KOPT-K1 (cell line): Measurements from ENCODE around the gene CITED1.
"Not testable (repeated sequence)": the region's sequence is repeated elsewhere in the genome, so short reads cannot be mapped to it uniquely, and the experiment has no call there.

Experiments used
- H3K27ac ChIP-seq: fragments of 200-600 bp; sonication (generic); 2 replicates; pipeline ENCODE4 v1.5.1; 2016; ENCODE audit warnings: antibody characterized with exemption, mild to moderate bottlenecking, low read depth, low read length; ENCODE audit not compliant: poor library complexity, severe bottlenecking
- H3K36me3 ChIP-seq: fragments of 200-600 bp; sonication (generic); 2 replicates; pipeline ENCODE4 v1.5.1; 2017; ENCODE audit warnings: antibody characterized with exemption, mild to moderate bottlenecking, low read length, moderate library complexity; ENCODE audit not compliant: insufficient read depth
- H3K9me3 ChIP-seq: fragments of 200-600 bp; sonication (generic); 2 replicates; pipeline ENCODE4 v1.5.1; 2017; ENCODE audit warnings: antibody characterized with exemption, low read length, mild to moderate bottlenecking; ENCODE audit not compliant: insufficient read depth, poor library complexity, severe bottlenecking

CITED1 gene, protein sequence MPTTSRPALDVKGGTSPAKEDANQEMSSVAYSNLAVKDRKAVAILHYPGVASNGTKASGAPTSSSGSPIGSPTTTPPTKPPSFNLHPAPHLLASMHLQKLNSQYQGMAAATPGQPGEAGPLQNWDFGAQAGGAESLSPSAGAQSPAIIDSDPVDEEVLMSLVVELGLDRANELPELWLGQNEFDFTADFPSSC

GRCh38 chrX:72305286-72306084 is at the start of gene CITED1:
Gene CITED1, minus strand, starts transcription at chrX:72305914. Its CDS starts 3,045 bp downstream, at chrX:72302869.
- Histone ChIP-seq H3K36me3 (no peaks in the 10 kb centered on the region), H3K27ac (no peak within 1 kb of the TSS)

GRCh38 chrX:72352786-72353185 is 47.1 kb upstream of the CITED1 start:
- H3K36me3 ChIP-seq: no peaks in the 10 kb centered on the region; the same call in 1 of the 2 replicates
- H3K27ac ChIP-seq: no peak overlapping the region
- no peaks in the 10 kb centered on the region for H3K9me3 ChIP-seq

More at GRCh38 chrX:72305286-72306084, at the start of gene CITED1:
- H3K9me3 ChIP-seq: no peaks in the 10 kb centered on the region

DNA sequence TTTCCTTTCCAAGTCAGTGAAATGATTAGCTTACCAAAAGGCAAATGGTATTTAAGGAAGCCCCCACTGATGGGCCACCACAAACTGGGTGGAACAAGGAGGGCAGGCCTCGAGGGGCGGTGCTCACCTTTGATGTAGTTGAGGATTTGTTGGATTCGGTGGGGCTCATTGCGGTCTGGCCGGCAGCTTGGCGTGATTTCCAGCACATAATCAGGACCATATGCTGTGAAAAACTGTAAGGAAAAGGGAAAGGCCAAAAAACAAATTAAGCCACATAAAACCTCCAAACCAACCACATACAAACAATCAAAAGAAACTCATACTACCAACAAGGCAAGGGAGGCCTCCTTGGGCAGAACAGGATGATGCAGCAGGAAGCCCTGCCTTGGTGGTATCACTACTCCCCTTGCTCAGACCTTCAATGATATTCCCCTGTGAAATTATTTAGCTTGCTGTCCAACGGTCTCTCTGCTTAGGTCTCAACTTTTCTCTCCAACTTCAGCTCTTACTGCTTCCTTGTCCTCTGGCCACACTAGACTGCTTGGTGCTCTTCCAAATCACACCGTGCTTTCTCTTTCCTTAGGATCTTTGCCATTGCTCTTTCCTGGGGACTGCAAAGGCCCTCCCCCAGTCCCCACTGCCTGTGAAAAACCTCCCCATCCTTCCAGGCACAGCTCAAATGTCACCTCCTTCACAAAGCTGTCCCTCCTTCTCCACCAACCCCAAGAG is 46.1 kb upstream of the CITED1 start:
- Histone ChIP-seq H3K9me3 (no peaks in the 10 kb centered on the region), H3K27ac (no peak overlapping the region), H3K36me3 (no peaks in the 10 kb centered on the region; the same call in 1 of the 2 replicates)

DNA sequence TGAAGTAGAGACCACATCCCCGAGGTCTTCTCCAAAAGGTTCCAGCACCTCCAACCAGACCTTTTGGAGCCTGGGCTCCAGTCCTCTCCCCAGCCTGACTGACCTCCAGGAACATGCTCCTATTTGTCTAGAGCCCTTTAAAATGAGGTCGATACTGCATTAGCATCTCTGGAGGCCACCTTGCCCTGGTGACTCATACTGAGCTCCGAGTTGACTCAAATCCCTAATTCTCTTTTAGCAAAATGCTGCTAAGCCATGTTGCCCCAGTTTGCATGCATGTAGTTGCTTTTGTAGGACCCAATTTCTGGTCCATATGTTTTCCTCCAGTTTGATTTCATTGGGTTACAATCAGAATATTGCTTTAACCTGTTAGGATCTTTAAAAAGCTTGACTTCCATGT is 43.5 kb upstream of the CITED1 start:
- Histone ChIP-seq H3K36me3 (no peaks in the 10 kb centered on the region; the same call in 1 of the 2 replicates), H3K27ac (no peak overlapping the region), H3K9me3 (no peaks in the 10 kb centered on the region)

- Histone ChIP-seq H3K9me3 (no peaks in the 10 kb centered on the region), H3K27ac (no peak overlapping the region), H3K36me3 (no peaks in the 10 kb centered on the region; the same call in 1 of the 2 replicates)
Measured at GRCh38 chrX:72348247-72348979, 42.7 kb upstream of the CITED1 start.

GRCh38 chrX:72347366-72347765 is 41.7 kb upstream of the CITED1 start:
- no peak overlapping the region for H3K27ac ChIP-seq
- H3K36me3 ChIP-seq: no peaks in the 10 kb centered on the region; the same call in 1 of the 2 replicates
- no peaks in the 10 kb centered on the region for H3K9me3 ChIP-seq

DNA sequence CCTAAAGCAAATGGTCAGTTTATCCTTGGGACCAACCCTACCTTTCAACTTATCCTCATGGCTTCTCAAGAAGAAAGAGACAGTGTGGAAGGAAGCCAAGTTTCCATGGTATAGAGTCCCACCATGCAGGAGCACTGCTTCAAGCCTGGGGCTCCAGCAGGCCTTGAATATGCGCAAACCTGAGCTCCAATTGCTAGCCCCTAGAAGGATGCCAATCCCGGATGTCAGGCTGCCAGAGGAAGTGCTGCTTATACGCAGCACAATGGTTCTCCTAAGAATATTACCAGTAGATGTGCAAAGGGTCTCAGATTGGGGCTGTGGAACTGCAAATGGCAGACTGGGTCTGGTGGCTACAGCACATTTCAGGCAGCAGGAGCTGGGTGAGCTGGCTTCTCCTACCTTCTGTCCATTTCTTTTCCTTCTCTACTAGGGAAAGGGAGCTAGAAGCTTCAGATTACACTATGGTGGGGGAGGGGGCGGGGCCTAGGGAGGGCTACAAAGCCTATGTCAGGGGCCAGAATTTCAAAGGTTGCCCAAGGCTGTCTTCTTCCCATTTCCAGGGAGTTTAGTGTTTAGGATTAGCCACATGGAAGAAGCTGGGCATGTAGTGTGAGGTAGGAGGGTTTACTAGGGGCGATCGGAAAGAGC is 40.7 kb upstream of the CITED1 start:
- Histone ChIP-seq H3K36me3 (no peaks in the 10 kb centered on the region; the same call in 1 of the 2 replicates), H3K27ac (no peak overlapping the region), H3K9me3 (no peaks in the 10 kb centered on the region)

DNA sequence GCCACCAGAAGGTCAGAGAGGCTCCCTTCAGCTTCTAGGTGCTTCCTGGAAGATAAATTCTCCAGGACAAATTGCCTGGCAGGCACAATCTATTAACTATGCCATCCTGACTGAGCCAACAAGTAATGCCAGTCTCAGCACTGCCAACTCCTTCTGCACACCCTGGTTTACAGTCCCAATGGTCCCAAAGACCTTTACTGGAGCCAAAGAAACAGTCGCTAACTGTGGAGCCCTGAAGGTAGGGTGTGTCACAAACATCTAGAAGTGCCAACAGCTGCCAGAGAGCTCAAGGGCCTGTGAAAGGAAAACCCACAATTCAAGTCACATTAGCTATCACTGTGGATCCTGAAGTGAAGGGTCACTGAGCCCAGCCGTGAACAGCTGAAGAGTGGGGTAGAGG is 34.9 kb upstream of the CITED1 start:
- Histone ChIP-seq H3K27ac (no peak overlapping the region), H3K9me3 (no peaks in the 10 kb centered on the region), H3K36me3 (no peaks in the 10 kb centered on the region)

GRCh38 chrX:72340041-72340440 is 34.3 kb upstream of the CITED1 start:
- Histone ChIP-seq H3K9me3 (no peaks in the 10 kb centered on the region), H3K36me3 (no peaks in the 10 kb centered on the region), H3K27ac (no peak overlapping the region)

DNA sequence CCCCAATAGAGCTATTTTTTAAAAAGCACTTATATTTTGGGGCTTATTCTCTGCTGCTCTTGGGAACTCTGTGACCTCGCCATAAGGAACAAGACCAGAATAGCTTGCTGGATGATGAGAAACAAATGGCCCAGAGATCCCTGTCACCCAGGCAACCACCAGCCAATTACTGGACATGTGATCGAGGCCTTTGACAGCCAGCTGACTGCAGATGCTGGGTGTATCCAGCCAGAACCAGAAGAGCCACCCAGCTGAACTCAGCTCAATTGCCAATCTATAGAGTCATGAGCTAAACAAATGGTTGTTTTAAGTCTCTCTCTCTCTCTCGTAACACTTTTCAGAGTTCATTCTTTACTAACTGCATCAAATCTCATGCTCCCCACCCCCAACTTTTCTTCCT is 24.4 kb upstream of the CITED1 start:
- no peak overlapping the region for H3K27ac ChIP-seq

GRCh38 chrX:72326605-72327300 is 21.0 kb upstream of the CITED1 start:
- Histone ChIP-seq H3K9me3 (no peaks in the 10 kb centered on the region), H3K27ac (no peak overlapping the region), H3K36me3 (no peaks in the 10 kb centered on the region)

More for the DNA sequence above, 24.4 kb upstream of the CITED1 start:
- Histone ChIP-seq H3K36me3 (no peaks in the 10 kb centered on the region), H3K9me3 (no peaks in the 10 kb centered on the region)

- not testable (repeated sequence) for H3K27ac ChIP-seq, H3K36me3 ChIP-seq, H3K9me3 ChIP-seq
Measured at GRCh38 chrX:72319651-72320050, 13.9 kb upstream of the CITED1 start.

DNA sequence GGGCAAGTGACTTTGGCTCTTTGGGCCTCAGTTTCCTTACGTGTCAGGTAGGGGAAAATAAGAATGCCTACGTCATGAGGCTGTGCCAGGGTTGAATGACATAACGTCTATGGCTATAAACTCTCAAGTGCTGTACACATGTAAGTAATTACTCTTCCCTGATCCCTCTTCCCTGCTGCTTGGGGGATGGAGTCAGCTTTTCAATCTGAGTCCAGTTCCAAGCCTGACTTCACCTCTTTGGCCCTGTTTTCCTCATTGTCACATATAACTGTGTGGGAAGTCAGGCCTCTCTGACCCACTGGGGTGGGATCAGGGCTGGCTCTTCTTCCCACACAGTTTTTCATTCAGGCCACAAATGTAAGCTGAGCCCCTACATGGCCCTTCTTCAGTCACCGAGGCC is 11.4 kb upstream of the CITED1 start:
- Histone ChIP-seq H3K9me3 (no peaks in the 10 kb centered on the region), H3K36me3 (no peaks in the 10 kb centered on the region), H3K27ac (no peak overlapping the region)
